ENCODE data around the gene LSG1. TPM values are rescaled to one million over a fixed set of nuclear protein-coding genes. Genes with fewer than 3 reads are reported as not detected.

The LSG1 gene
- total and polyA plus RNA-seq, 9 donors: 26.8 to 46.6 (median 31.5) TPM

DNA sequence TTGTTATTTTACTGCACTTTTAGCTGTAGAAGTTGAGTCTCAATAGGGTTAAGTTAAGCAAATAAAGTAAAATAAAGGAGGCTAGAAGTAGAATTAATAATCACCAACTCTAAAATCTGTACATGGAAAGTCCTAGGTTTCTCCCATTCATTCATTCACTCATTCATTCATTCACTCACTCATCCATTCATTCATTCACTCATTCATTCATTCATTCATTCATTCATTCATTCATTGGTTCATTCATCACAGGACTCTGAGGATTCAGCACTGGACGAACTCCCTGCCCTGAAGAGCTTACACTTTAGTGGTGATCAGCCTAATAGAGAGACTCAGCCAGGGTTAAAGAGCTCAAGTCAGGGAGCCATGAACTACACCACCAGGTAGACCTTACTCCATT, 4.5 kb upstream of the LSG1 start:
- Histone ChIP-seq H3K27ac (no peak overlapping the region), H3K4me1 (ENCODE audit: insufficient read depth) (peaks cover 1% of the 10 kb centered on the region), H3K36me3 (no peaks in the 10 kb centered on the region), H3K9me3 (no peaks in the 10 kb centered on the region), H3K27me3 (no peaks in the 10 kb centered on the region), H3K4me3 (no peak overlapping the region)
- intact Hi-C loops (cut with DNase I): no loop called here
- DNase-seq: no peak
- TF ChIP-seq, protein P1, sequence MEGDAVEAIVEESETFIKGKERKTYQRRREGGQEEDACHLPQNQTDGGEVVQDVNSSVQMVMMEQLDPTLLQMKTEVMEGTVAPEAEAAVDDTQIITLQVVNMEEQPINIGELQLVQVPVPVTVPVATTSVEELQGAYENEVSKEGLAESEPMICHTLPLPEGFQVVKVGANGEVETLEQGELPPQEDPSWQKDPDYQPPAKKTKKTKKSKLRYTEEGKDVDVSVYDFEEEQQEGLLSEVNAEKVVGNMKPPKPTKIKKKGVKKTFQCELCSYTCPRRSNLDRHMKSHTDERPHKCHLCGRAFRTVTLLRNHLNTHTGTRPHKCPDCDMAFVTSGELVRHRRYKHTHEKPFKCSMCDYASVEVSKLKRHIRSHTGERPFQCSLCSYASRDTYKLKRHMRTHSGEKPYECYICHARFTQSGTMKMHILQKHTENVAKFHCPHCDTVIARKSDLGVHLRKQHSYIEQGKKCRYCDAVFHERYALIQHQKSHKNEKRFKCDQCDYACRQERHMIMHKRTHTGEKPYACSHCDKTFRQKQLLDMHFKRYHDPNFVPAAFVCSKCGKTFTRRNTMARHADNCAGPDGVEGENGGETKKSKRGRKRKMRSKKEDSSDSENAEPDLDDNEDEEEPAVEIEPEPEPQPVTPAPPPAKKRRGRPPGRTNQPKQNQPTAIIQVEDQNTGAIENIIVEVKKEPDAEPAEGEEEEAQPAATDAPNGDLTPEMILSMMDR (IDR thresholded peaks at IDR 0.05): no peak
- TF ChIP-seq POLR2A (IDR thresholded peaks at IDR 0.05): no peak
- no peak for TF ChIP-seq EP300 (IDR thresholded peaks at IDR 0.05)
- WGBS, 3 donors: 74 to 83% (median 77%) methylated on average over 1 of the region's 1 CpG

GRCh38 chr3:194675680-194676079, 3.7 kb upstream of the LSG1 start:
- TF ChIP-seq, protein P1 (IDR thresholded peaks at IDR 0.05): no peak
- TF ChIP-seq EP300 (IDR thresholded peaks at IDR 0.05) (no peak), POLR2A (IDR thresholded peaks at IDR 0.05) (no peak)
- intact Hi-C loops (cut with DNase I): no loop called here
- Histone ChIP-seq H3K4me3 (no peak overlapping the region), H3K36me3 (no peaks in the 10 kb centered on the region), H3K4me1 (ENCODE audit: insufficient read depth) (peaks cover 3% of the 10 kb centered on the region), H3K27me3 (no peaks in the 10 kb centered on the region), H3K27ac (no peak overlapping the region), H3K9me3 (no peaks in the 10 kb centered on the region)
- DNase-seq: no peak
- WGBS, 3 donors: 38 to 52% (median 44%) methylated on average over 4 of the region's 4 CpGs

DNA sequence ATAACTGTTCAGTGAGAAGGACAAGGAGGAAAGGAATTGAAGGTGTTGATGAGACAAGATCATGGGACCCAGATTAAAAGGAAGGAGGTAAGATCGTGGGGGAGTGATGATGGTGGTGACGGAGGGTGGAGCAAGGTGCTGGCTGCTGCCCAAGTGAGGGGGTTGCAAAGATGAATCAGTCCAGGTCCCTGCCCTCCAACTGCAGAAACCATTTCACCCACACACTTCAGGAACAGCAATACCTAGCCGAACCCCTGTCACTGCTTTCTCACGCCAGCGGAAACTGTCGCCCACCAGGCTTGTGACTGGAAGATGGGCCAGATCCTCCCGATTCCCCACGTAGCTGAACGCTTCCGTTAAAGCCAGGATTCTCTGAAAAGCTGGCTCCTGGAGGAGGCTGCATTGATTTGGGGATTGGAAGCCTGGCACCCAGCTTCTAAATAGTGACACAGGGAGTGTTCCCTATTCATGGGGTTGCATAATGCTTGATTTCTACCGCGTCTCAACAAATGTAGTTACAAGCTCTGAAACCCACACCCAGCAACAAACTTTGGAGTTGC, 3.2 kb upstream of the LSG1 start:
- H3K36me3 ChIP-seq: no peaks in the 10 kb centered on the region
- no peak for TF ChIP-seq EP300 (IDR thresholded peaks at IDR 0.05)
- TF ChIP-seq POLR2A (IDR thresholded peaks at IDR 0.05): no peak
- TF ChIP-seq, protein P1 (IDR thresholded peaks at IDR 0.05): no peak
- 41 to 54% (median 52%) methylated on average over 12 of the region's 12 CpGs for WGBS, 3 donors
- no peak overlapping the region for H3K27ac ChIP-seq
- peaks cover 4% of the 10 kb centered on the region for H3K4me1 ChIP-seq (ENCODE audit: insufficient read depth)
- H3K27me3 ChIP-seq: no peaks in the 10 kb centered on the region
- DNase-seq: no peak
- H3K9me3 ChIP-seq: no peaks in the 10 kb centered on the region
- no peak overlapping the region for H3K4me3 ChIP-seq
- intact Hi-C loops (cut with DNase I): no loop called here

GRCh38 chr3:194673761-194674160, 1.8 kb upstream of the LSG1 start:
- Histone ChIP-seq H3K4me1 (ENCODE audit: insufficient read depth) (peaks cover 4% of the 10 kb centered on the region), H3K36me3 (no peaks in the 10 kb centered on the region), H3K27me3 (no peaks in the 10 kb centered on the region), H3K9me3 (no peaks in the 10 kb centered on the region), H3K27ac (no peak overlapping the region), H3K4me3 (no peak overlapping the region)
- TF ChIP-seq, protein P1 (IDR thresholded peaks at IDR 0.05): no peak
- intact Hi-C loops (cut with DNase I): no loop called here
- 64 to 71% (median 64%) methylated on average over 3 of the region's 3 CpGs for WGBS, 3 donors
- DNase-seq: no peak
